ENCODE data around the gene PBX3. TPM values are rescaled to one million over a fixed set of nuclear protein-coding genes. Genes with fewer than 3 reads are reported as not detected.

PBX3 gene
- total and polyA plus RNA-seq, 9 donors = 52.6 to 199 (median 119) TPM

GRCh38 chr9:125906144-125906543, 159.0 kb downstream of the PBX3 start:
- no peaks in the 10 kb centered on the region for H3K9me3 ChIP-seq
- H3K27me3 ChIP-seq = no peaks in the 10 kb centered on the region
- DNase-seq = no peak
- no peaks in the 10 kb centered on the region for H3K36me3 ChIP-seq
- intact Hi-C loops (cut with DNase I) = no loop called here
- H3K27ac ChIP-seq = no peak overlapping the region
- TF ChIP-seq, protein P1, sequence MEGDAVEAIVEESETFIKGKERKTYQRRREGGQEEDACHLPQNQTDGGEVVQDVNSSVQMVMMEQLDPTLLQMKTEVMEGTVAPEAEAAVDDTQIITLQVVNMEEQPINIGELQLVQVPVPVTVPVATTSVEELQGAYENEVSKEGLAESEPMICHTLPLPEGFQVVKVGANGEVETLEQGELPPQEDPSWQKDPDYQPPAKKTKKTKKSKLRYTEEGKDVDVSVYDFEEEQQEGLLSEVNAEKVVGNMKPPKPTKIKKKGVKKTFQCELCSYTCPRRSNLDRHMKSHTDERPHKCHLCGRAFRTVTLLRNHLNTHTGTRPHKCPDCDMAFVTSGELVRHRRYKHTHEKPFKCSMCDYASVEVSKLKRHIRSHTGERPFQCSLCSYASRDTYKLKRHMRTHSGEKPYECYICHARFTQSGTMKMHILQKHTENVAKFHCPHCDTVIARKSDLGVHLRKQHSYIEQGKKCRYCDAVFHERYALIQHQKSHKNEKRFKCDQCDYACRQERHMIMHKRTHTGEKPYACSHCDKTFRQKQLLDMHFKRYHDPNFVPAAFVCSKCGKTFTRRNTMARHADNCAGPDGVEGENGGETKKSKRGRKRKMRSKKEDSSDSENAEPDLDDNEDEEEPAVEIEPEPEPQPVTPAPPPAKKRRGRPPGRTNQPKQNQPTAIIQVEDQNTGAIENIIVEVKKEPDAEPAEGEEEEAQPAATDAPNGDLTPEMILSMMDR (IDR thresholded peaks at IDR 0.05) = no peak
- TF ChIP-seq POLR2A (IDR thresholded peaks at IDR 0.05) (no peak), EP300 (IDR thresholded peaks at IDR 0.05) (no peak)
- peaks cover 6% of the 10 kb centered on the region for H3K4me1 ChIP-seq (ENCODE audit: insufficient read depth)
- 29 to 37% (median 31%) methylated on average over 1 of the region's 1 CpG for WGBS, 3 donors
- no peak overlapping the region for H3K4me3 ChIP-seq

DNA sequence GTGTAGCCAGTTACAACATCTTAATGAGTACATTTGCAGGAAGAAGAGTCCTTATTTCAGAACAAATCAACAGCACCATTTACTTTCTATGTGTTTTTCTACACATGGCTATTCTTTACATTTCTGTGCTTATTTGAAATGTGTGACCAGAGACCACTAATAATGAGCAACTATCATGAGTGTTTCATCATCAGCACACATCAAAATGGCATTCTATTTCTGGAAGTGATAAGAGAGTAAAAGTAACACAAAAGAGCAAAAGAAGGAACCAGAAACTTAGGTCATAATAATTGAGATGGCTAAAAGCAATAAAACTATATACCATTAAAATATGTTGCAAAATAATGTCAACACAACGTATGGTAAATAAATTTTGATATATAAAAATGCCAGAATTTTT, 159.7 kb downstream of the PBX3 start:
- intact Hi-C loops (cut with DNase I) = no loop called here
- H3K9me3 ChIP-seq = no peaks in the 10 kb centered on the region
- H3K4me1 ChIP-seq (ENCODE audit: insufficient read depth) = peaks cover 6% of the 10 kb centered on the region
- TF ChIP-seq, protein P1 (IDR thresholded peaks at IDR 0.05) = no peak
- no peak for TF ChIP-seq POLR2A (IDR thresholded peaks at IDR 0.05)
- no peak for TF ChIP-seq EP300 (IDR thresholded peaks at IDR 0.05)
- no peak for DNase-seq
- H3K27me3 ChIP-seq = no peaks in the 10 kb centered on the region
- no peak overlapping the region for H3K4me3 ChIP-seq
- WGBS, 3 donors = 94 to 100% (median 94%) methylated on average over 1 of the region's 1 CpG
- no peaks in the 10 kb centered on the region for H3K36me3 ChIP-seq
- H3K27ac ChIP-seq = no peak overlapping the region

DNA sequence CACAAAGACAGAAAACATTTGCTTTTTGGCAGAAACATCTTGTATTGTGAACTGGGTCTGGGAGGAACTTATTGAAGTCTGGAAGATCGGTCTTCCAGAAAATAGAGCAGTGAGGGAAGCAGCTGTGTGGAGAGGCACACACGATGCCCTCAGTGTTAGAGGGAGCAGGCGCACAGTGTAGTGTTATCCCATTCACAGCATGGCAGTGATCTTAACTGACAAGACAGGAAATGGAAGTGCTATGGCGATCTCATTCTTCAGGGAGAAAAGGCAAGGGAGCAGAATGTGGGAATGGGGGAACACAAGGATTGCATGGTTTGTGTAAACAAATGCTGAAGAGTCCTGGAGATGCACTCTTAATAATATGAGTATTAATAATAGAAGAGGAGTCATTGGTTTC, 161.0 kb downstream of the PBX3 start:
- DNase-seq = no peak
- H3K4me1 ChIP-seq (ENCODE audit: insufficient read depth) = peaks cover 6% of the 10 kb centered on the region
- H3K4me3 ChIP-seq = no peak overlapping the region
- no peaks in the 10 kb centered on the region for H3K36me3 ChIP-seq
- H3K27me3 ChIP-seq = no peaks in the 10 kb centered on the region
- H3K27ac ChIP-seq = no peak overlapping the region
- intact Hi-C loops (cut with DNase I) = no loop called here
- no peaks in the 10 kb centered on the region for H3K9me3 ChIP-seq
- WGBS, 3 donors = 90 to 93% (median 91%) methylated on average over 4 of the region's 4 CpGs
- TF ChIP-seq, protein P1 (IDR thresholded peaks at IDR 0.05) = no peak
- TF ChIP-seq EP300 (IDR thresholded peaks at IDR 0.05) (no peak), POLR2A (IDR thresholded peaks at IDR 0.05) (no peak)

GRCh38 chr9:125908966-125909365, 161.8 kb downstream of the PBX3 start:
- intact Hi-C loops (cut with DNase I) = no loop called here
- Histone ChIP-seq H3K36me3 (no peaks in the 10 kb centered on the region), H3K4me1 (ENCODE audit: insufficient read depth) (peaks cover 6% of the 10 kb centered on the region), H3K27me3 (no peaks in the 10 kb centered on the region), H3K4me3 (no peak overlapping the region), H3K27ac (no peak overlapping the region), H3K9me3 (no peaks in the 10 kb centered on the region)
- TF ChIP-seq POLR2A (IDR thresholded peaks at IDR 0.05) = no peak
- TF ChIP-seq EP300 (IDR thresholded peaks at IDR 0.05) = no peak
- TF ChIP-seq, protein P1 (IDR thresholded peaks at IDR 0.05) = no peak
- WGBS, 3 donors = 95 to 97% (median 96%) methylated on average over 2 of the region's 2 CpGs
- DNase-seq = no peak

Measured in ovary (tissue), 9 donors.